Sigmoid colon (tissue), 7 donors: Measurements from ENCODE around the gene TMEM86A. TPM values are rescaled to one million over a fixed set of nuclear protein-coding genes. Genes with fewer than 3 reads are reported as not detected.
"Not testable (repeated sequence)": the region's sequence is repeated elsewhere in the genome, so short reads cannot be mapped to it uniquely, and the experiment has no call there.

Experiments used
- DNase-seq: peaks from one replicate; pipeline ENCODE4 v3.0.0-alpha.2; 2019
- H3K27ac ChIP-seq, 4 donors: fragments of 200-600 bp; sonication (generic); one replicate each; pipeline ENCODE4 v1.5.1; 2016 to 2019; ENCODE audit warnings: mild to moderate bottlenecking in 1 of 4
- H3K27me3 ChIP-seq, 3 donors: fragments of 200-600 bp; sonication (generic); one replicate each; pipeline ENCODE4 v1.5.1; 2019; ENCODE audit warnings: mild to moderate bottlenecking in 1 of 3
- H3K36me3 ChIP-seq, 4 donors: fragments of 200-600 bp; sonication (generic); one replicate each; pipeline ENCODE4 v1.5.1; 2016 to 2019
- H3K4me1 ChIP-seq, 4 donors: fragments of 200-600 bp; sonication (generic); one replicate each; pipeline ENCODE4 v1.5.1; 2017 to 2019
- H3K4me3 ChIP-seq, 4 donors: fragments of 200-600 bp; sonication (generic); one replicate each; pipeline ENCODE4 v1.5.1; 2017 to 2019; ENCODE audit warnings: mild to moderate bottlenecking in 2 of 4, moderate library complexity in 1 of 4
- H3K9me3 ChIP-seq, 4 donors: fragments of 200-600 bp in 3 of 4; sonication (generic) in 3 of 4; one replicate each; pipeline versions ENCODE4 v1.5.1 to v1.6.1; 2013 to 2019
- CTCF ChIP-seq, 4 experiments: fragments of 450-650 bp in 3 of 4; fragments of 200-600 bp in 1 of 4; IDR thresholded peaks; one replicate each; pipeline ENCODE4 v1.5.1; 2016 to 2019; ENCODE audit warnings: antibody characterized with exemption in 4 of 4, mild to moderate bottlenecking in 3 of 4, moderate library complexity in 2 of 4
- EP300 ChIP-seq, 4 donors: sonication (generic); formaldehyde crosslinking; IDR thresholded peaks; one replicate each; pipeline ENCODE4 v1.6.1; 2017; ENCODE audit warnings: antibody characterized with exemption in 4 of 4
- POLR2A ChIP-seq, 2 donors: fragments of 450-650 bp; IDR thresholded peaks; one replicate each; pipeline ENCODE4 v1.6.1; 2016; ENCODE audit warnings: antibody characterized with exemption in 2 of 2, mild to moderate bottlenecking in 2 of 2, moderate library complexity in 2 of 2
- POLR2AphosphoS5 ChIP-seq, 4 donors: sonication (generic); formaldehyde crosslinking; IDR thresholded peaks; one replicate each; pipeline ENCODE4 v1.6.1; 2017; ENCODE audit warnings: antibody characterized with exemption in 4 of 4
- whole genome bisulfite sequencing, 2 donors: extraction: QIAGEN DNeasy Blood & Tissue Kit; methylation state at CpG; one replicate each; pipeline ENCODE4 v1.1.7; 2013; 5-methylcytosine and 5-hydroxymethylcytosine counted together
- intact Hi-C: fragments of 100-400 bp; cut with DNase I; formaldehyde crosslinking; loops from one replicate; pipeline ENCODE4 v1.15.1; 2023
- polyA plus RNA-seq, 3 donors: library from polyadenylated mRNA; stranded (reverse); fragments of 200-250 nt; gene quantifications; one replicate each; pipeline ENCODE4 v1.2.3, GENCODE V29; 2013
- total RNA-seq, 4 donors: library from RNA; depleted of rRNA; stranded (reverse); fragments of >200 nt; gene quantifications; one replicate each; pipeline ENCODE4 v1.1.0, GENCODE V29; 2016
- donor health status: healthy with polysubstance abuse.
- donor health status: Bipolar disorder and iron deficiency.
- donor health status: healthy.

Gene TMEM86A
- 1 to 10 TPM; 3.7 to 5.3 (median 4.8) TPM for total RNA-seq
- 1 to 10 TPM; 1.7 to 3.0 (median 2.3) TPM for polyA plus RNA-seq

GRCh38 chr11:18698341-18699268 lies at the start of gene TMEM86A:
TSS of gene TMEM86A (plus strand) at chr11:18698779. CDS start at chr11:18698887, 108 bp downstream.
- Histone ChIP-seq H3K9me3 (no peaks in the 10 kb centered on the region), H3K27me3 (no peaks in the 10 kb centered on the region), H3K36me3 (peaks cover 0 to 17% (median 1%) of the 10 kb centered on the region in 4 donors), H3K4me3 (peak within 1 kb of the TSS; percentile 62 to 98 (median 78)), H3K27ac (peak within 1 kb of the TSS; percentile 76 to 82 (median 77)), H3K4me1 (peaks cover 3 to 18% (median 15%) of the 10 kb centered on the region in 4 donors)
- TF ChIP-seq POLR2AphosphoS5 (IDR thresholded peaks at IDR 0.05) (peak; percentile 76 to 90 (median 82)), POLR2A (IDR thresholded peaks at IDR 0.05) (peak in 1 of 2 donors; percentile 43), EP300 (IDR thresholded peaks at IDR 0.05) (no peak), CTCF (IDR thresholded peaks at IDR 0.05) (no peak)
- intact Hi-C loops, result loop anchor here (2.0 to 10.0 kb wide), 5 partner anchors 34 to 684 kb away; partner anchors contain the start of genes SERGEF and SPTY2D1
- WGBS, 2 donors, result 1% methylated on average over 98 of the region's 98 CpGs
- peak; percentile 97 for DNase-seq

- no peak for TF ChIP-seq POLR2AphosphoS5 (IDR thresholded peaks at IDR 0.05)
- TF ChIP-seq CTCF (IDR thresholded peaks at IDR 0.05), result no peak
- TF ChIP-seq POLR2A (IDR thresholded peaks at IDR 0.05), result no peak
- TF ChIP-seq EP300 (IDR thresholded peaks at IDR 0.05), result no peak
- H3K36me3 ChIP-seq, result no peaks in the 10 kb centered on the region
These were observed 48.2 kb upstream of the TMEM86A start for GRCh38 chr11:18650353-18650752.

GRCh38 chr11:18650859-18651557 lies 47.6 kb upstream of the TMEM86A start:
- Histone ChIP-seq H3K4me3 (no peak overlapping the region), H3K27me3 (no peaks in the 10 kb centered on the region), H3K36me3 (no peaks in the 10 kb centered on the region), H3K27ac (no peak overlapping the region), H3K4me1 (no peaks in the 10 kb centered on the region), H3K9me3 (no peaks in the 10 kb centered on the region)
- no peak for TF ChIP-seq EP300 (IDR thresholded peaks at IDR 0.05)
- TF ChIP-seq CTCF (IDR thresholded peaks at IDR 0.05), result peak in 2 of 4 experiments; percentile 14 to 38
- TF ChIP-seq POLR2AphosphoS5 (IDR thresholded peaks at IDR 0.05), result no peak
- no peak for TF ChIP-seq POLR2A (IDR thresholded peaks at IDR 0.05)
- no peak for DNase-seq
- intact Hi-C loops, result no loop called here
- WGBS, 2 donors, result 79% methylated on average over 19 of the region's 19 CpGs

More at GRCh38 chr11:18650353-18650752, 48.2 kb upstream of the TMEM86A start:
- 70 to 96% methylated on average over 4 of the region's 4 CpGs for WGBS, 2 donors
- H3K27me3 ChIP-seq, result no peaks in the 10 kb centered on the region
- H3K4me1 ChIP-seq, result no peaks in the 10 kb centered on the region
- intact Hi-C loops, result no loop called here
- H3K9me3 ChIP-seq, result no peaks in the 10 kb centered on the region
- H3K4me3 ChIP-seq, result no peak overlapping the region
- H3K27ac ChIP-seq, result no peak overlapping the region
- DNase-seq, result no peak

GRCh38 chr11:18657673-18658072 lies 40.9 kb upstream of the TMEM86A start:
- no peaks in the 10 kb centered on the region for H3K27me3 ChIP-seq
- no peak overlapping the region for H3K4me3 ChIP-seq
- no peaks in the 10 kb centered on the region for H3K36me3 ChIP-seq
- peak; percentile 0 for DNase-seq
- no peak overlapping the region for H3K27ac ChIP-seq
- 68 to 90% methylated on average over 5 of the region's 5 CpGs for WGBS, 2 donors
- H3K4me1 ChIP-seq, result no peaks in the 10 kb centered on the region
- intact Hi-C loops, result no loop called here
- no peaks in the 10 kb centered on the region for H3K9me3 ChIP-seq
- no peak for TF ChIP-seq POLR2A (IDR thresholded peaks at IDR 0.05)
- TF ChIP-seq CTCF (IDR thresholded peaks at IDR 0.05), result no peak
- TF ChIP-seq EP300 (IDR thresholded peaks at IDR 0.05), result no peak
- TF ChIP-seq POLR2AphosphoS5 (IDR thresholded peaks at IDR 0.05), result no peak

- H3K27ac ChIP-seq, H3K4me1 ChIP-seq, H3K9me3 ChIP-seq, H3K4me3 ChIP-seq, intact Hi-C loops, DNase-seq, H3K27me3 ChIP-seq, H3K36me3 ChIP-seq: not testable (repeated sequence)
- WGBS, 2 donors, result 66 to 87% methylated on average over 10 of the region's 10 CpGs
These were observed 33.2 kb upstream of the TMEM86A start for GRCh38 chr11:18665353-18665872.
